AG09309 (cell line): ENCODE data around the gene ZFP1.
"Not testable (repeated sequence)": the region's sequence is repeated elsewhere in the genome, so short reads cannot be mapped to it uniquely, and the experiment has no call there.

Experiments used
- DNase-seq: peaks from one replicate; pipeline ENCODE4 v3.0.0-alpha.2; 2010; ENCODE audit warnings: low read depth
- H3K4me3 ChIP-seq: 2 replicates; pipeline ENCODE4 v1.5.1; 2011; ENCODE audit warnings: mild to moderate bottlenecking, low read depth, low read length, moderate library complexity; ENCODE audit not compliant: control insufficient read depth
- CTCF ChIP-seq: IDR thresholded peaks from 2 replicates; pipeline ENCODE4 v1.5.1; 2011; ENCODE audit warnings: mild to moderate bottlenecking, low read depth, low read length, inconsistent platforms; ENCODE audit not compliant: insufficient read depth, control insufficient read depth; ENCODE audit errors: missing control alignments

Gene ZFP1

GRCh38 chr16:75121949-75122568 is 26.3 kb upstream of the ZFP1 start:
- no peak for DNase-seq
- no peak for TF ChIP-seq CTCF

GRCh38 chr16:75122609-75123008 is 25.7 kb upstream of the ZFP1 start:
- TF ChIP-seq CTCF = no peak
- no peak overlapping the region for H3K4me3 ChIP-seq
- DNase-seq = no peak

More at GRCh38 chr16:75121949-75122568, 26.3 kb upstream of the ZFP1 start:
- H3K4me3 ChIP-seq = no peak overlapping the region

GRCh38 chr16:75127713-75128415 is 20.5 kb upstream of the ZFP1 start:
- no peak for DNase-seq
- H3K4me3 ChIP-seq = no peak overlapping the region
- no peak for TF ChIP-seq CTCF

GRCh38 chr16:75129421-75130149 is 18.7 kb upstream of the ZFP1 start:
- not testable (repeated sequence) for DNase-seq, H3K4me3 ChIP-seq

GRCh38 chr16:75130150-75130771 is 18.1 kb upstream of the ZFP1 start:
- no peak for DNase-seq
- no peak overlapping the region for H3K4me3 ChIP-seq
- TF ChIP-seq CTCF = no peak

GRCh38 chr16:75131081-75131480 is 17.2 kb upstream of the ZFP1 start:
- DNase-seq = no peak
- no peak for TF ChIP-seq CTCF
- no peak overlapping the region for H3K4me3 ChIP-seq

GRCh38 chr16:75138233-75138632 is 10.1 kb upstream of the ZFP1 start:
- DNase-seq = no peak
- no peak for TF ChIP-seq CTCF

More at GRCh38 chr16:75138233-75138632, 10.1 kb upstream of the ZFP1 start:
- no peak overlapping the region for H3K4me3 ChIP-seq
